HEK293 (cell line): Measurements from ENCODE around the gene ARID1A.
A peak's percentile ranks its signal among the peaks of the same experiment; 100 is the strongest.
"Not testable (repeated sequence)": the region's sequence is repeated elsewhere in the genome, so short reads cannot be mapped to it uniquely, and the experiment has no call there.

Experiments
- CTCF ChIA-PET: fragments of 350-600 bp; formaldehyde crosslinking; extraction: SDS; loops from one replicate; lab custom pipeline; 2021; ENCODE audit warnings: antibody characterized with exemption; lab: Yijun Ruan, JAX
- POLR2A ChIA-PET: fragments of 300-600 bp; formaldehyde crosslinking; extraction: SDS; loops from one replicate; lab custom pipeline; 2020; ENCODE audit warnings: antibody characterized with exemption, inconsistent platforms; lab: Yijun Ruan, JAX
- H3K27ac ChIP-seq: fragments of 200-500 bp; sonication (Bioruptor generic); 2 replicates; pipeline ENCODE4 v1.5.1; 2014; ENCODE audit warnings: low read depth, low read length, control low read depth, inconsistent platforms; ENCODE audit errors: extremely low read depth
- H3K36me3 ChIP-seq, 2 experiments: fragments of 200-500 bp in 1 of 2; sonication (Bioruptor generic) in 1 of 2; 1 replicate in 1 of 2; 2 replicates in 1 of 2; pipeline ENCODE4 v1.5.1; 2014 to 2017; ENCODE audit warnings: inconsistent platforms in 2 of 2, low read length in 2 of 2; ENCODE audit not compliant: control insufficient read depth in 2 of 2, insufficient read depth in 1 of 2
- H3K4me1 ChIP-seq: fragments of 200-500 bp; sonication (Bioruptor generic); 2 replicates; pipeline ENCODE4 v1.5.1; 2014; ENCODE audit warnings: mild to moderate bottlenecking, low read length, inconsistent platforms; ENCODE audit not compliant: control insufficient read depth, insufficient read depth
- H3K4me3 ChIP-seq: 2 replicates; pipeline ENCODE4 v1.5.1; 2011; ENCODE audit warnings: low read depth, mild to moderate bottlenecking, control low read depth, low read length, moderate library complexity
- H3K9me3 ChIP-seq: fragments of 200-500 bp; sonication (Bioruptor generic); 2 replicates; pipeline ENCODE4 v1.5.1; 2014; ENCODE audit warnings: low read depth, low read length, inconsistent platforms; ENCODE audit not compliant: control insufficient read depth, insufficient read depth
- GLI4 ChIP-seq: fragments of 450-650 bp; formaldehyde crosslinking; IDR thresholded peaks from 2 replicates; pipeline ENCODE4 v1.5.1; 2016; ENCODE audit warnings: missing biosample characterization, missing genetic modification characterization
- GLIS1 ChIP-seq: fragments of 450-650 bp; formaldehyde crosslinking; IDR thresholded peaks from 2 replicates; pipeline ENCODE4 v1.5.1; 2016; ENCODE audit warnings: missing biosample characterization, missing genetic modification characterization
- OSR2 ChIP-seq: fragments of 450-650 bp; formaldehyde crosslinking; IDR thresholded peaks from 2 replicates; pipeline ENCODE4 v1.5.1; 2016; ENCODE audit warnings: missing biosample characterization, missing genetic modification characterization
- ZBTB17 ChIP-seq: fragments of 450-650 bp; formaldehyde crosslinking; IDR thresholded peaks from 2 replicates; pipeline ENCODE4 v1.5.1; 2016; ENCODE audit warnings: missing biosample characterization, missing genetic modification characterization
- ZNF174 ChIP-seq: fragments of 450-650 bp; formaldehyde crosslinking; IDR thresholded peaks from 2 replicates; pipeline ENCODE4 v1.5.0; 2017; ENCODE audit warnings: missing biosample characterization, mild to moderate bottlenecking, missing genetic modification characterization
- ZNF184 ChIP-seq: fragments of 450-650 bp; IDR thresholded peaks from 2 replicates; pipeline ENCODE4 v1.5.1; 2018; ENCODE audit warnings: missing biosample characterization, mild to moderate bottlenecking, missing genetic modification characterization
- ZNF23 ChIP-seq: fragments of 450-650 bp; formaldehyde crosslinking; IDR thresholded peaks from 2 replicates; pipeline ENCODE4 v1.5.1; 2016; ENCODE audit warnings: missing biosample characterization, missing genetic modification characterization, borderline replicate concordance
- ZNF266 ChIP-seq: fragments of 450-650 bp; formaldehyde crosslinking; IDR thresholded peaks from 2 replicates; pipeline ENCODE4 v1.5.1; 2016; ENCODE audit warnings: missing biosample characterization, missing genetic modification characterization, low read depth
- ZNF561 ChIP-seq: fragments of 450-650 bp; IDR thresholded peaks from 2 replicates; pipeline ENCODE4 v1.5.1; 2018; ENCODE audit warnings: missing biosample characterization, missing genetic modification characterization, borderline replicate concordance
- ZNF600 ChIP-seq: fragments of 450-650 bp; formaldehyde crosslinking; IDR thresholded peaks from 2 replicates; pipeline ENCODE4 v1.5.1; 2016; ENCODE audit warnings: missing biosample characterization, missing genetic modification characterization
- ZNF785 ChIP-seq: fragments of 450-650 bp; formaldehyde crosslinking; IDR thresholded peaks from 2 replicates; pipeline ENCODE4 v1.5.1; 2016; ENCODE audit warnings: missing biosample characterization, missing genetic modification characterization
- TF ChIP-seq, protein P1 (sequence below): fragments of 450-650 bp; formaldehyde crosslinking; conservative IDR thresholded peaks from 2 replicates; pipeline ENCODE4 v1.5.1; 2016; ENCODE audit warnings: low read depth, missing biosample characterization, missing genetic modification characterization
- TF ChIP-seq, protein P2 (sequence below): fragments of 450-650 bp; formaldehyde crosslinking; IDR thresholded peaks from 2 replicates; pipeline ENCODE4 v1.5.1; 2016; ENCODE audit warnings: missing biosample characterization, missing genetic modification characterization
- TF ChIP-seq, protein P3 (sequence below): fragments of 450-650 bp; formaldehyde crosslinking; IDR thresholded peaks from 2 replicates; pipeline ENCODE4 v1.5.1; 2016; ENCODE audit warnings: missing biosample characterization, missing genetic modification characterization

Gene ARID1A

DNA sequence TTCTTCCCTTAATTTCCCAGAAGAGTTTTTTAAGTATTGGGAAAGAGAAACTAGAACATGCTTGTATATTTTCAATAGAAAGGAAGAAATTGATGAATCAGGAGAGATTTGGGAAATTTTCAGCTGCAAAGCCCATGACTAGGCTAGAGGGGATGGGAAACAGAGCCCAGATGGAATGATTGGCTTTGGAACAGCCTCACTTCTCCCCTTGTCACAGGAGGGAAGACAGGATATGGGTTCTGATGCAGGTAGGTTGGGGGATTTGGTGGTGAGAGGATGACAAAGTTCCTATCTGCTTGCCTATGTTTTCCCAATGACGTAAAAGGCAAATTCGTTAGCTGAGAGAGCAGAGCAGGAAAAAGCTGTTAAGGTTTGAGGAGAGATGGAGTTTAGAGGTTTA lies 31.0 kb upstream of the ARID1A start:
- Histone ChIP-seq H3K4me3 (no peak overlapping the region), H3K27ac (no peak overlapping the region), H3K36me3 (no peaks in the 10 kb centered on the region), H3K4me1 (no peaks in the 10 kb centered on the region), H3K9me3 (no peaks in the 10 kb centered on the region)
- TF ChIP-seq ZNF174 (tag by site-specific recombination) (no peak), GLI4 (tag by site-specific recombination) (no peak), ZNF561 (tag by site-specific recombination) (no peak), ZNF266 (no peak), ZBTB17 (tag by site-specific recombination) (peak; percentile 61; the same call in 1 of the 2 replicates)
- TF ChIP-seq, protein P1, sequence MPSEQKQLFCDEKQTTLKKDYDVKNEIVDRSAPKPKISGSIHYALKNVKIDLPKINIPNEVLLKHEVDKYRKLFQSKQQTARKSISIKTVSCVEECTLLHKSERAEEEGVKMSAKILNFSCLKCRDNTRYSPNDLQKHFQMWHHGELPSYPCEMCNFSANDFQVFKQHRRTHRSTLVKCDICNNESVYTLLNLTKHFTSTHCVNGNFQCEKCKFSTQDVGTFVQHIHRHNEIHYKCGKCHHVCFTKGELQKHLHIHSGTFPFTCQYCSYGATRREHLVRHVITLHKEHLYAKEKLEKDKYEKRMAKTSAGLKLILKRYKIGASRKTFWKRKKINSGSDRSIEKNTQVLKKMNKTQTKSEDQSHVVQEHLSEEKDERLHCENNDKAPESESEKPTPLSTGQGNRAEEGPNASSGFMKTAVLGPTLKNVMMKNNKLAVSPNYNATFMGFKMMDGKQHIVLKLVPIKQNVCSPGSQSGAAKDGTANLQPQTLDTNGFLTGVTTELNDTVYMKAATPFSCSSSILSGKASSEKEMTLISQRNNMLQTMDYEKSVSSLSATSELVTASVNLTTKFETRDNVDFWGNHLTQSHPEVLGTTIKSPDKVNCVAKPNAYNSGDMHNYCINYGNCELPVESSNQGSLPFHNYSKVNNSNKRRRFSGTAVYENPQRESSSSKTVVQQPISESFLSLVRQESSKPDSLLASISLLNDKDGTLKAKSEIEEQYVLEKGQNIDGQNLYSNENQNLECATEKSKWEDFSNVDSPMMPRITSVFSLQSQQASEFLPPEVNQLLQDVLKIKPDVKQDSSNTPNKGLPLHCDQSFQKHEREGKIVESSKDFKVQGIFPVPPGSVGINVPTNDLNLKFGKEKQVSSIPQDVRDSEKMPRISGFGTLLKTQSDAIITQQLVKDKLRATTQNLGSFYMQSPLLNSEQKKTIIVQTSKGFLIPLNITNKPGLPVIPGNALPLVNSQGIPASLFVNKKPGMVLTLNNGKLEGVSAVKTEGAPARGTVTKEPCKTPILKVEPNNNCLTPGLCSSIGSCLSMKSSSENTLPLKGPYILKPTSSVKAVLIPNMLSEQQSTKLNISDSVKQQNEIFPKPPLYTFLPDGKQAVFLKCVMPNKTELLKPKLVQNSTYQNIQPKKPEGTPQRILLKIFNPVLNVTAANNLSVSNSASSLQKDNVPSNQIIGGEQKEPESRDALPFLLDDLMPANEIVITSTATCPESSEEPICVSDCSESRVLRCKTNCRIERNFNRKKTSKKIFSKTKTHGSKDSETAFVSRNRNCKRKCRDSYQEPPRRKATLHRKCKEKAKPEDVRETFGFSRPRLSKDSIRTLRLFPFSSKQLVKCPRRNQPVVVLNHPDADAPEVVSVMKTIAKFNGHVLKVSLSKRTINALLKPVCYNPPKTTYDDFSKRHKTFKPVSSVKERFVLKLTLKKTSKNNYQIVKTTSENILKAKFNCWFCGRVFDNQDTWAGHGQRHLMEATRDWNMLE (tag by site-specific recombination): no peak
- ChIA-PET CTCF (interaction anchor here (0.6 to 4.8 kb wide), 4 partner anchors 9 to 151 kb away, joined by 3 to 37 read pairs (median 3); no protein-coding TSS in a partner anchor), POLR2A (interaction anchor here (1.1 kb wide), 1 partner anchor 27 kb away, joined by 3 read pairs; no protein-coding TSS in a partner anchor)

DNA sequence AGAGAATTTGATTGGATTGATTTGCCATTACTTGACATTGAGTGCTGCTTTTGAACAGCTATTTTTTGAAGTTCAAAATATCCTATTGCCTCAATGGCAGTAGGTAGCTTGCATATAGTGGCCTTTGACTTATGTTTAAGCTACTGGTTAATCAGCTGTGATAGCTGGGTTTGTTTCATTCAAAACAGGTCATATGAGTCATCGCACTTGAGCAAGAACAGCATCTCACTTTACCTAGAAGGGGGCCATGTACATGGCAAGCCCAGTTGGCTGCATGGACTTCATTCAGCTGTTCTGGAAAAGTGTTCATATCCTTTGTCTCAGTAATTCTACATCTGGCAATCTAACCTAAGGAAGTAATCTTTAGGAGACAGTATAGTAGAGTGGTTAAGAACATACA lies 29.0 kb upstream of the ARID1A start:
- Histone ChIP-seq H3K27ac (no peak overlapping the region), H3K9me3 (no peaks in the 10 kb centered on the region)
- CTCF ChIA-PET: interaction anchor here (0.6 to 4.8 kb wide), 4 partner anchors 10 to 122 kb away, joined by 4 to 37 read pairs (median 4); no protein-coding TSS in a partner anchor
- POLR2A ChIA-PET: no interaction called here
- TF ChIP-seq ZNF23 (tag by site-specific recombination) (no peak), ZNF785 (no peak), ZNF184 (tag by site-specific recombination) (0 out of 2 replicates have a peak, but pooled peaks have one; percentile 52), OSR2 (tag by site-specific recombination) (peak; percentile 39; the same call in 1 of the 2 replicates)
- TF ChIP-seq, all 188 proteins: peak for 2
- H3K36me3 ChIP-seq: no peaks in the 10 kb centered on the region
- no peaks in the 10 kb centered on the region for H3K4me1 ChIP-seq
- H3K4me3 ChIP-seq: no peak overlapping the region

DNA sequence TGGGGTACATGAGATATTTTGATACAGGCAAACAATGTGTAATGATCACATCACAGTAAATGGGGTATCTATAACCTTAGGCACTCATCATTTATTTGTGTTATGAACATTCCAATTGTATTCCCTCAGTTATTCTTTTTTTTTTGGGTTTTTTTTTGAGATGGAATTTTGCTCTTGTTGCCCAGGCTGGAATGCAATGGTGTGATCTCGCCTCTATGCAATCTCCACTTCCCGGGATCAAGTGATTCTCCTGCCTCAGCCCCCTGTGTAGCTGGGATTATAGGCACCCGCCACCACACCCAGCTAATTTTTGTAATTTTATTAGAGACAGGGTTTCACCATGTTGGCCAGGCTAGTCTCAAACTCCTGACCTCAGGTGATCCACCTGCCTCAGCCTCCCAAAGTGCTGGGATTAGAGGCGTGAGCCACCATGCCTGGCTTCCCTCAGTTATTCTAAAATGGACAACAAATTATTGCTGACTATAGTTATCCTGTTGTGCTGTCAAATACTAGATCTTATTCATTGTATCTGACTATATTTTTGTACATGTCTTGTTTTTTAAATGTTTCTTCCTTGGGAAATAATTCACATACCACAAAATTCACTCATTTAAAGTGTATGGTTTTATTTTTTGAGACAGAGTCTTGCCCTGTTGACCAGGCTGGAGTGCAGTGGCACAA lies 27.6 kb upstream of the ARID1A start:
- peak; percentile 36; the same call in 1 of the 2 replicates for TF ChIP-seq ZNF600 (tag by site-specific recombination)
- TF ChIP-seq, protein P2, sequence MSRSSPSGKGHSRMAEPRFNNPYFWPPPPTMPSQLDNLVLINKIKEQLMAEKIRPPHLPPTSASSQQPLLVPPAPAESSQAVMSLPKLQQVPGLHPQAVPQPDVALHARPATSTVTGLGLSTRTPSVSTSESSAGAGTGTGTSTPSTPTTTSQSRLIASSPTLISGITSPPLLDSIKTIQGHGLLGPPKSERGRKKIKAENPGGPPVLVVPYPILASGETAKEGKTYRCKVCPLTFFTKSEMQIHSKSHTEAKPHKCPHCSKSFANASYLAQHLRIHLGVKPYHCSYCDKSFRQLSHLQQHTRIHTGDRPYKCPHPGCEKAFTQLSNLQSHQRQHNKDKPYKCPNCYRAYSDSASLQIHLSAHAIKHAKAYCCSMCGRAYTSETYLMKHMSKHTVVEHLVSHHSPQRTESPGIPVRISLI (tag by site-specific recombination): 0 out of 2 replicates have a peak, but pooled peaks have one; percentile 18
- TF ChIP-seq, protein P3, sequence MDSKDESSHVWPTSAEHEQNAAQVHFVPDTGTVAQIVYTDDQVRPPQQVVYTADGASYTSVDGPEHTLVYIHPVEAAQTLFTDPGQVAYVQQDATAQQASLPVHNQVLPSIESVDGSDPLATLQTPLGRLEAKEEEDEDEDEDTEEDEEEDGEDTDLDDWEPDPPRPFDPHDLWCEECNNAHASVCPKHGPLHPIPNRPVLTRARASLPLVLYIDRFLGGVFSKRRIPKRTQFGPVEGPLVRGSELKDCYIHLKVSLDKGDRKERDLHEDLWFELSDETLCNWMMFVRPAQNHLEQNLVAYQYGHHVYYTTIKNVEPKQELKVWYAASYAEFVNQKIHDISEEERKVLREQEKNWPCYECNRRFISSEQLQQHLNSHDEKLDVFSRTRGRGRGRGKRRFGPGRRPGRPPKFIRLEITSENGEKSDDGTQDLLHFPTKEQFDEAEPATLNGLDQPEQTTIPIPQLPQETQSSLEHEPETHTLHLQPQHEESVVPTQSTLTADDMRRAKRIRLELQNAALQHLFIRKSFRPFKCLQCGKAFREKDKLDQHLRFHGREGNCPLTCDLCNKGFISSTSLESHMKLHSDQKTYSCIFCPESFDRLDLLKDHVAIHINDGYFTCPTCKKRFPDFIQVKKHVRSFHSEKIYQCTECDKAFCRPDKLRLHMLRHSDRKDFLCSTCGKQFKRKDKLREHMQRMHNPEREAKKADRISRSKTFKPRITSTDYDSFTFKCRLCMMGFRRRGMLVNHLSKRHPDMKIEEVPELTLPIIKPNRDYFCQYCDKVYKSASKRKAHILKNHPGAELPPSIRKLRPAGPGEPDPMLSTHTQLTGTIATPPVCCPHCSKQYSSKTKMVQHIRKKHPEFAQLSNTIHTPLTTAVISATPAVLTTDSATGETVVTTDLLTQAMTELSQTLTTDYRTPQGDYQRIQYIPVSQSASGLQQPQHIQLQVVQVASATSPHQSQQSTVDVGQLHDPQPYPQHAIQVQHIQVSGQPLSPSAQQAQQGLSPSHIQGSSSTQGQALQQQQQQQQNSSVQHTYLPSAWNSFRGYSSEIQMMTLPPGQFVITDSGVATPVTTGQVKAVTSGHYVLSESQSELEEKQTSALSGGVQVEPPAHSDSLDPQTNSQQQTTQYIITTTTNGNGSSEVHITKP (tag by site-specific recombination): peak; percentile 41; the same call in 1 of the 2 replicates
- 0 out of 2 replicates have a peak, but pooled peaks have one; percentile 24 for TF ChIP-seq GLIS1 (tag by site-specific recombination)
- ChIA-PET CTCF (interaction anchor here (0.7 kb wide), 1 partner anchor 8 kb away, joined by 3 read pairs; no protein-coding TSS in a partner anchor), POLR2A (interaction anchor here (1.4 kb wide), 1 partner anchor 24 kb away, joined by 3 read pairs; no protein-coding TSS in a partner anchor)
- not testable (repeated sequence) for H3K36me3 ChIP-seq, H3K4me3 ChIP-seq, H3K27ac ChIP-seq, H3K9me3 ChIP-seq, H3K4me1 ChIP-seq
